HG03432 (cell line): Measurements from ENCODE around the gene MIB2.
A peak's percentile ranks its signal among the peaks of the same experiment; 100 is the strongest.

Experiments
- ATAC-seq: cut with Tn5 transposase; IDR thresholded peaks from one replicate; pipeline ENCODE4 v1.9.1; 2021; ENCODE audit warnings: mild to moderate bottlenecking, moderate library complexity; ENCODE audit not compliant: unreplicated experiment

Gene MIB2

DNA sequence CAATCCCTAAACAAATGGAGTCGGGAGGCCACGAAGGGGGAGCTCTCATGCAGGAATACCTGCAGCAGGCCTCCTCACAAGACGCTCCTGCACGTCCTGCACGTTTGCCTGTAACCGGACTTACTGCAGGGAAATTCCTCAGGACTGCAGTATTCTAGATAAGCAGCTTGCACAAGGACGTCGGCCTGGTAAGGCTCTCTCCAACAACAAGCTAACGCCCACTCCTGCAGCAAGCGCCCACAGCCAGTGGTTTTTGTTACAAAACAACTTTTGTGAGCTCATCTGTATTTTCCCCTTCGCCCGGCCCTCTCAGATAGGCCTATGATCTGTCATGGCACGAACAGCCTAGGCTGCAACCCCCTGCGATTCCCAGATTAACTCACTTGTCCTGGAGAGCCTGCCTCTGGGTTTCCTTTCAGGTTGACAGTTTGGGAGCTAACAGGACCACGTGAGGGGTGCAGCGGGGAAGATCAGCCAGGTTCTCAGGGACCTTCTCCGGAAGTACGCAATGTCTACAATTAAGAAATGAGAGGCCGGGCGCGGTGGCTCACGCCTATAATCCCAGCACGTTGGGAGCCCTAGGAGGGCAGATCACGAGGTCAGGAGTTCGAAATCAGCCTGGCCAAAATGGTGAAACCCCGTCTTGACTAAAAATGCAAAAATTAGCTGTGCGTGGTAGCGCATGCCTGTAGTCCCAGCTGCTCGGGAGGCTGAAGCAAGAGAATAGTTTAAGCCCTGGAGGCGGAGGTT, 921 bp upstream of the MIB2 start:
- no peak for ATAC-seq

DNA sequence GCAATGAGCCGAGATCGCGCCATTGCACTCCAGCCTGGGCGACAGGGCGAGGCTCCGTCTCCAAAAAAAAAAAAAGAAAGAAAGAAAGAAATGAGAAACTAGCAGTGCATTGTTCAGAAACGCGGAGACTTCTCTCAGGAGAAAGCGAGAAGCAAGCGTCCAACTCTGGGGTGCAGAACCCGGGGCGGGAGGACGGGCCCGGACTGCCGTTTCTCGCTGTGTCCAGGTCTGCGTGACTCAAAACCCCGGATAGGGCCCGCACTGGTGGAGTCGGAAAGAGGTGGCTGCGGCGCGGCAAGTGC, 395 bp upstream of the MIB2 start:
- no peak for ATAC-seq

DNA sequence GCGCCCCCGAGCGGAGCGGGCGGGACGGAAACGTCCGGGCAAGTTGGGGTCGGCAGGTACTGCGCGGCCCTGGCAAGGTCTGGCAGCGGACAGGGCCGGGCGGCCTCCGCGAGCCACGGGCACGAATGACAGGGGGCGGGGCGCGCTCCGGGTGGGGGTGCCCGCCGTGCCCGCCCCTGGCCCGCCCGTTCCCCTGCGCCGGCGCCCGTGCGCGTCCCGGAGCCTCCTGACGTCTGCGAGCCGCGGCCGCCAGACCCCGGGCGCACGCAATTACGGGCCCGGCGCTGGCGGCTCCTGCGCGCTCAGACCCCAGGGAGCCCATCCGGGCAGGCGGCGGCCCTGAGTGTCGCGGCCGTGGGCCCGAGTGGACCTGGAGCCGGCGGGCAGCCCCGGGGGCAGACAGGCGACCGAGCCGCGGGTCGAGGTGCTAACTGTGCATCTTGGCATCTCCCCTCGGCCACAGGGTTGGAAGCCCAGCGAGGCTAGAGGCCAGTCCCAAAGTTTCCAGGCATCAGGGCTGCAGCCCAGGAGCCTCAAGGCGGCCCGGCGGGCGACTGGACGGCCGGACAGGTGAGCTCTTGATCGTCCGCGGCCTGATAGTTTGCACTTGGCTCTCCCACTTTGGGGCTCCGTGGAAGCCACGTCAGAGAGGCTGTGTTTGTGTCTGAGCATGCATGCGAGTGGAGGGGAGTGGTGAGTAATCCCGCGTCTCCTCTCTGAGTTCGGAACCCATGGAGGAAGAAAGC, 918 bp downstream of the MIB2 start:
- ATAC-seq = peak; percentile 24

DNA sequence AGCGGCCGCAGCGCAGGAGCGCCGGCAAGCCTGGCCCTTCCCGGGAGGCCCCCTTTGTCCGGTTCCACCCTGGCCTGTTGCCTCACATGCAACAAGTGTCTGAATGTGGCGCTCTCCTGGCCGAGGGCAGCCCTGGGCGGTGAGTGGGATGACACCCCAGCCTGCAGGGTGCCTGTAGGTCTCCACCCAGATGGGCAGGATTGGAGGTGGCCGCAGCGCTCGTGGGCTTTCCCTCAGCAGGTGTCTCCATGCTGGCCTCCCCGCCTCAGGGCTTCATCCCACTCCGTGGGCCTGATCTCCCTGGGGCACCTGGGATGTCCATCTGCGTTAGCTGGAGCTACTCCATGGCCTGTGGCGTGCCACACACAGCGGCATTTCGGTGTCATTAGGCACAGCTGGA, 1.5 kb downstream of the MIB2 start:
- no peak for ATAC-seq

DNA sequence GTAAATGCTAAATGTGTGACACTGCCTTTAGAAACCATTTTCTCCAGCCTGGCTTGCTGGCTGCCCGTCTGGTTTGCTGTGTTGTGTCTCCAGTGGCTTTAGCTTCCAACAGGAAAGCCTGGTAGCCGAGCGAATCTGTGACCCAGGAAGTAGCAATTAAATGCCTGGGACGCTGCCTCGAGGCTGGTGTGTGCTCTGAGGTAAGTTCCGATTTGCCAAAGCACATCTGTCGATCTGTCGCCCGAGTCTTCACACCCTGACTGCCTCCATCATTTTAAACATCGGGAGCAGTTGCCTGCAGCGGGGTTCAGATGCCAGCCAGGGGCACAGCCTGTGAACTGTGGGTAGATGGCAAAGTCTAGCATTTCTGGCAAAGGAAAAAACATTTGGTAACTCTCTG, 2.2 kb downstream of the MIB2 start:
- ATAC-seq = no peak

DNA sequence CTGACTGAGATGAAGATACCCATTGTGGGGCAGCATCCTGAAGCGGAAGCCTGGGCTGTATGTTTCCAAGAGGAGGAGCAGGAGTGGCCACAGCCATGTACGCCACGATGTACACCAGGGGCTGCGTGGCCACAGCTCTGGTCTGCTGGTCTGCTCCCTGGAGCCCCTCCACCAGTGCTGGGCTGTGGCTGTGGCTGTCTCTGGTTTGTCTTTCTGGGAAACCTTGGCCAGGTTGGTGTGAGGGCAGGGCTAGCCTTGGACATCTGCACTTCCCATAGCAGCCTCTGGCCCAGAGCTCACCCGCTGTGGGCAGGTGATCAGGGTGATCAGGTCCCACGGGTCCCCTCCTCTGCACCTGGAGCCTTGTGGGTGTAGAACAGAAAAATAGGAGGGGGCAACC, 2.6 kb downstream of the MIB2 start:
- no peak for ATAC-seq

DNA sequence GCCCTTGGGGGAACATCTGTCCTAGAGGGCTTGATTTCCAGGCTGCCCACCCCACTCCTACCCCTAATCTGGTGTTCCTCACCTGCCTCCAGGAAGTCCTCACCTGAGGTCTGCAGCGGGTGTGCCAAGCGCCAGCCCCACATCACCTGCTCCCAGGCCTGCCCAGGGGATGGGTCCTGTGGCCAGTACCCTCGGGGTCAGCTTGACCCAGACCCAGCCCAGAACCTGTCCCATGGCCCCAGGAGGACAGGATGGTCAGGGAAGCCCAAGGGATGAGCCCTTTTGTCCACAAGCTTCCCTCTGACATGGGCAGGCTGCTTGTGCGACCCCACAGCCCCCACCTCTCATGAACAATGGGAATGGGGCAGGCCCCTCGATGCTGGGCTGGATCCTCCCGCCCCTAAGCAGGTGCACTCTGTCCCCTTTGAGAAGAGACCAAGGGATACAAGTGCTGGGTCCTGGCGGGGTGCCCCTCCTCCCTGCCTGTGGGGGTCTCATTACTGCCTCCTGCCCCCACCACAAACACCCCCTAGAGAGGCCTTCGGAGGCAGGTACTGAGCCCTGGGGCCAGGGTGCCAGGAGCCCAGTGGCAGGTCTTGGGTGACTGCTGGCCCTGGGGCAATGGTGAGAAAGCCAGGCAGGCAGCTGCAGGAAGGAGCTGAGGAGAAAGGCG, 3.2 kb downstream of the MIB2 start:
- no peak for ATAC-seq

DNA sequence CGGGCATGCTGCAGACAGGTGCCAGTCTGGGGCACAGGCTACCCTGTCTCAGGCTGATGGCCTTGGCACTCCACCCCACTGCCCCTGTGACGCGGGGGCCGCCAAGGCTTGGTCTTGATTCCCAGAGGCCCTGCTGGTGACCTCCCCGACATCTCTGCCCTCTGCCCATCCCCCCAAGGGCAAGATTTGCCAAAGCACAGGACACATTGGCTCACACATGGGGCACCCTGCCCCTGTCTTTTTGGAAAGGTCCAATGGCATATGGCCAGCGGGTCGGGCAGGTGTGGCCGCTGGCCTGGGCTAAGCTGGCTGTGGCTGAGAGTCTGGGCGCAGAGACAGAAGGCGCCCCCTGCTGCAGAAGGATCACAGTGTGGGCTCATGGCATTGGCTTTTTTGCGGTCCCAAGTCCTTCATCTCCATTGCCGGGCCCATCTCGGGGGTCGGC, 4.6 kb downstream of the MIB2 start:
- ATAC-seq = no peak

DNA sequence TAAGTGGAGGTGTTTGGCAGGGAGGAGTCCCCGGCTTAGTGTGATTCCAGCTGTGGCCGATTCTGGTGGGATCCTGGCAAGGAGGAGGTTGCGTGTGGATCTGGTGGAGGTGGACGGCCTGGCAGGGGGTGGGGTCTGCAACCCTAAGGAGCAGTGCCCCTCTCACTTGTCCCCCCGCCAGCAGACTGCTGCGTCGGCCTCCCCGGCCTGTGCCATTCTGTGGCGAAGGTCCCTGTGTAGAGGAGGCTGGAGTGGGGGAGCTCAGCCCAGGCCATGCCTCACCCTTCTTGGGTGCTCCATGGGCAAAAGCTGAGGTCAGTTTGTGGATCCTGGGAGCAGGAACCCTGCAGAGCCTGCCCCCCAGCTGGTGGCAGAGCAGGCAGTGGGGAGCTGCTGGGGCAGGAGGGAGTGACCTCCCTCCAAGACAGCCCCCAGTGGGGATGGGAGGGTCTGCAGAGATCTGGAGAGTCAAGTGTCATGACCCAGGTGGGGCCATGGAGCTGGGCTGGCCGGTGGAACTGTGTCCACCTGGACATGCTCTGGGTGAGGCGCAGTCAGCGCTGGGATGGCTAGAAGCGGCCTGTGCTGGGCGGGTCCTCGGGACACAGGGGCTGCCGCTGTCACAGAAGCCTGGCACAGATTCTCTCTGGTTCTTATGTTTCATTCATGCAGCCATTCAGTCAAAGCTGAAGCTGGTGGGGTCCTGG, 5.3 kb downstream of the MIB2 start:
- no peak for ATAC-seq

DNA sequence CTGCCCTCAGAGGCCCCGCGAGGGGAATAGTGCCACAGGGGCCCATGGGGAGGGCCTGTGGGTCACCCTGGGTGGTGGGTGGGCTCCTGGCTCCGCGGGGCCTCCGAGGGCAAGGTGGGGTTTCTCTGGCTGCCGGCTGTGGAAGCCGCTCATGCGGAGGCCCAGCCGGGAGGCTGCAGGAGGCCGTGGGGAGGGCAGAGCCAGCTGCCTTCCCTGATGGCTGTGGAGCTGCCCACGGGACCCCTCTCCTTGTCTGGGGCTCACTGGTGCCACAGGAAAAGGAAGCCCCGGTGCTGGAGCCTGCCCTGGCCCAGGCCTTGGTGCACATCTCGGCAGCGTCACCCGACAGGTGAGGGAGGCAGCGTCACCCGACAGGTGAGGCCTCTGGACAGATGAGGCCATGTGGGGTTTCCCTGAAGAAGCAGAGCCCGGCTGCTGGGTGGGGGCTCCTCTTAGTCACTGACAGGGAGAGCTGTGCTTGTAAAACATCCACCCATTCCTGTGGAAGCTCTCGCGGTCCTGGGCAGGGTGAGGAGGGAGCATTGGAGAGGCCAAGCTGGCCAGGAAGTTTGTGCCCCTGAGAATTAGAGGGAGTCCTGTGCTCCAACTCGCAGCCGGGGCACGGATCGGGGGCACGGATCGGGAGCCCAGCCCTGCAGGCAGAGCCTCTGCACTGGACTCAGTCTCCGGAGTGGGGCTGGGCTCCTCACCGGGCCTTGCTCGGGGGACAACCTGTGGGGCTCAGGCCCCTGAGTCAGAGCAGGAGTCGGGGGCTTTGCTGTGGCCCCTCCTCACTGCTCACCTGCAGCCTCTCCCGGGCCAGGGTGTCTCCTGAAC, 6.1 kb downstream of the MIB2 start:
- no peak for ATAC-seq

DNA sequence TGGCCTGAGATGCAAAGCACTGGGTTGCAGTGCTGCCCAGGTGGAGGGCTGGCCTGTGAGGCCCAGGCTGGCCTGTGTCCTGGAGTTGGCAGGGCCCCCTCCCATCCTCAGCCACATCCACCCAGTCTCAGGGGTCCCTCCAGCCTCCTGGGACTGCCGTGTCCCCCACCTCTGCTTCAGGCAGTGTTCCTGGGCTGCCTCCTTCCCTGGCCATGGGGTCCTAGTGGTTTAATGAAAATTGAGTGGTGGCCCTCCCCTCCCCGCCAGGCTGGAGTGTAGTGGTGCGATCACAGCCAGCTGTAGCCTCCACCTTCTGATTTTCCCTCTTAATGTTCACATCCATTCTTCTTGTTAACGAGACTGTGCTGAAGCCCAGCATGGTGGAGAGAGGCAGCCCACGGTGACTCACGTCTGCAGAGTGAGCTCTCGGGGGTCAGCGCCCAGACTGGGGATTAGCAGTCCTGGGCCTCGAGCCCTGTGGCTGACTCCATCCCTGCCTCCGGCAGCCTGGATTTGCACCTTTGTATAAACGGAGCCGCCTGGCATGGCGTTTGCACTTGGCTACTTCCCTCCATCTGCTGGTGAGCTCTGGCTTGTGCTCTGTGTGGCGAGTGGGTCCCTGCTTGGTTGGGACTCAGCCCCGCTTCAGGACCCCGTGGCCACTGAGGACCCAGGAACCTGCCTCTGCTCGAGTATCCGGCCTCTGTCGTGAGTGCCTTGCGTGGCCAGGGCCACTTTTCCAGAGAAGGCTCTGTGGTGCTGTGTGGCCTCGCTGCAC, 6.9 kb downstream of the MIB2 start:
- no peak for ATAC-seq

DNA sequence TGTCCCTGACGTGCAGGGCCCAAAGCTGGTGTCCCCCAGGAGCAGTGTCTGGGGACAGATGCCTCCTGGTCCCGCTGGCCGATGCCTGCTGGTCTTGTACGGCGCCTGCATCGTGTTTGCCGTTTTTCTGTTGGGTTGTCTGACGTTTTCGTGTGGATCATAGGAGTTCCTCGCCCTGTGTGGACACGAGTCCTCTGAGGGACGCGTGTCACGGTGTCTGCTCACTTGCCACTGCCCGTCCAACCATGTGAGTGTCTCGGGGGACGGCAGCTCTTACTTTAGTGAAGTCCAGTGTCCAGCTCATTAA, 7.4 kb downstream of the MIB2 start:
- no peak for ATAC-seq

DNA sequence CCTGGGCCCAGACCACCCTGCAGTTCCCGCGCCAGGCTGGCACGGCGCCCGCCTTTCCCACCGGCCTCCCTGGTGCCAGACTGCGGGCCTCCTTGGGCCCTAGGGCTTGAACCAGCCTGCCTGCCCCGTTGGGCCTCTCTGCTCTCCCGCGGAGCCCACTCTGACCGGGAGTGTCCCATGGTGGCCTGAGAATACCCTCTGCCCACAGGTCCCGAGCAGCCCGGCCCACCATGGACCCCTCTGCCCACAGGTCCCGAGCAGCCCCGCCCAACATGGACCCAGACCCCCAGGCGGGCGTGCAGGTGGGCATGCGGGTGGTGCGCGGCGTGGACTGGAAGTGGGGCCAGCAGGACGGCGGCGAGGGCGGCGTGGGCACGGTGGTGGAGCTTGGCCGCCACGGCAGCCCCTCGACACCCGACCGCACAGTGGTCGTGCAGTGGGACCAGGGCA, 7.9 kb downstream of the MIB2 start:
- ATAC-seq = no peak

DNA sequence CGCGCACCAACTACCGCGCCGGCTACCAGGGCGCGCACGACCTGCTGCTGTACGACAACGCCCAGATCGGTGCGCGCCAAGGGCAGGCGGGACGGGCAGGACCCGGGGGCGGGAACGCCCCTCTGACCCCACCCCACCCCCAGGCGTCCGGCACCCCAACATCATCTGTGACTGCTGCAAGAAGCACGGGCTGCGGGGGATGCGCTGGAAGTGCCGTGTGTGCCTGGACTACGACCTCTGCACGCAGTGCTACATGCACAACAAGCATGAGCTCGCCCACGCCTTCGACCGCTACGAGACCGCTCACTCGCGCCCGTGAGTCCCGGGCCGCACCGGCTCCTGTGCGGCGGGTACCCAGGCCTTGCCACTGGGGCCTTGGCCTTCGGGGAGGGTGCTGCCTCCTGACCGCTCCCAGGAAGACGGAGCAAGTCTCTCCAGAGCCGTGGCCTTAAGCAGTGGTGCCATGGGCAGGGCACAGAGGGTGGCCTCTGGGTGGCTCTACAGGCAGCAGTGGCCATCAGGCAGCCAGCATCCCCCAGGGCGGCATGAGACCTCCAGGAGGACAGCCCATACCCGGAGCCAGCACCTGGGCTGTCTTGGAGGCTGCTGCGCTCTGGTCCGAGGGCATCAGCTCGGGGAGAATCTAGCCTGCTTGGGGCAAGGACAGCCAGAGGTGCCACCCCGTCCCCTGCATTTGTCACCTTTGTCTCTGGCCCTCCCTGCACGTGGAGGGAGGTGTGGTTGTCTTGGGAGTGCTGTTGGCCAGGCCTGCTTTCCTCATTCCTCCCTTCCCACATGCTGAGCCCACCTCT, 8.5 kb downstream of the MIB2 start:
- no peak for ATAC-seq

DNA sequence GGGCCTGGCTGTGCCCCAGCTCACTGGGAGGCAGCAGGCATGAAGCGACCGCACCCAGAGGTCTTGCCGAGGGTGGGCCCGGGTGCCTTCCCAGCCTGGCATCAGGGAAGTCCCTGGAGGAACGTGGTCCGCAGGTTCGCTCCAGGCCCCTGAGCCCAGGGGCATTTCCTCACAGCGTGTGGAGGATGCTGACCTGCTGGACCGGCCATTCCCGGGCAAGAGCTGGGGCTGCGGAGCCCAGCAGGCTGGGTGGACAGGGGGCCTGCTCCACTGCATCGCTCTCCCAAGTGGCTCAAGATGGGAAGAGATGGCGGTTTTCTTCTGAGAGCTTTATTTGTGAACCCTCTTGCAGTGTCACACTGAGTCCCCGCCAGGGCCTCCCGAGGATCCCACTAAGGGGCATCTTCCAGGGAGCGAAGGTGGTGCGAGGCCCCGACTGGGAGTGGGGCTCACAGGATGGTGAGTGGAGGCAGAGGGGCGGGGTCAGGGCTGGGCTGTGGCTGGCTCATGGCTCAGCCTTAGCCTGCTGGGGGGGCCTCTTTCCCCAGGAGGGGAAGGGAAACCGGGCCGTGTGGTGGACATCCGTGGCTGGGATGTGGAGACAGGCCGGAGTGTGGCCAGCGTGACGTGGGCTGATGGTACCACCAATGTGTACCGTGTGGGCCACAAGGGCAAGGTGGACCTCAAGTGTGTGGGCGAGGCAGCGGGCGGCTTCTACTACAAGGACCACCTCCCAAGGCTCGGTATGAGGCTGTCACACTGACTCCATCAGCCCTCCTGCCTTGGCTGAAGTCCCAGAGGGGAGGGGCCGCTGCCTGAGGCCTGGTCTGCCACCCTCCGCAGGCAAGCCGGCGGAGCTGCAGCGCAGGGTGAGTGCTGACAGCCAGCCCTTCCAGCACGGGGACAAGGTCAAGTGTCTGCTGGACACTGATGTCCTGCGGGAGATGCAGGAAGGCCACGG, 9.4 kb downstream of the MIB2 start:
- no peak for ATAC-seq

DNA sequence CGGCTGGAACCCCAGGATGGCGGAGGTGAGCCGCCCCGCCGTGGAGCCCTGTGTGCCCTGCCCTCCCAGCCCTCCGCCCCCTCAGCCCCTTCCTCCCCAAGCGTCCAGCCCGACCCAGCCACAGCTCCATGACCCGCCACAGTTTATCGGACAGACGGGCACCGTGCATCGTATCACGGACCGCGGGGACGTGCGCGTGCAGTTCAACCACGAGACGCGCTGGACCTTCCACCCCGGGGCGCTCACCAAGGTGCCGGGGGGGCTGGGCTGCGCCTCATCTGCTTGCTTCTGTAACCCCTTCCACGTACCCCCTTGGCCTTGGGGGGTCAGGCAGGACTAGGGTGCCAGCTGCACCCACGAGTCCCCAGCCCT, 10.1 kb downstream of the MIB2 start:
- no peak for ATAC-seq

DNA sequence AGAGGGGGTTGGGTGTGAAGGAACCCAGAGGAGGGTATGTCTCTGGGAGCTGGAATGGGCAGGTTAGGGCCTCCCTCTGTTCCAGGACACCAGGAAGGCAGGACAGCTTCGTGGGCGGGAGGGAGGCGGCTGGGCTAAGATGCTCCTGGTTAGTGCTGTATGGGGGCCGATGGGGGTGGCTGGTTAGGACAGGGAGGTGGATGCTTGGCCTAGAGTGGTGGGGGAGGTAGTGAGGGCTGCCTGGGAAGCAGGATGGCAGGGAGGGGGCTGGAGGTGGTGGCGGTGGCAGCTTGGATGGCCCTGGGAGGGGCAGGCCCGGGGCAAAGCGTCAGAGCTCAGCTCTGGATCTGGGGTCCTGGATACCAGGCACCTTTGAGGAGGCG, 10.5 kb downstream of the MIB2 start:
- no peak for ATAC-seq
